Esophagus muscularis mucosa (tissue), 4 donors: ENCODE data around the gene GAS1. TPM values are rescaled to one million over a fixed set of nuclear protein-coding genes. Genes with fewer than 3 reads are reported as not detected.

ENCODE experiments used
- DNase-seq: peaks from one replicate; pipeline ENCODE4 v3.0.0-alpha.2; 2017; ENCODE audit errors: extremely low spot score
- H3K27ac ChIP-seq, 4 donors: fragments of 200-600 bp; sonication (generic); replicated peaks in 1 of 4; 1 replicate in 3 of 4; 2 replicates in 1 of 4; pipeline ENCODE4 v1.5.1; 2016 to 2019; ENCODE audit warnings: mild to moderate bottlenecking in 1 of 4
- H3K27me3 ChIP-seq, 4 donors: fragments of 200-600 bp; sonication (generic); one replicate each; pipeline versions ENCODE4 v1.5.1 to v1.6.0; 2016 to 2019
- H3K36me3 ChIP-seq, 4 donors: fragments of 200-600 bp; sonication (generic); one replicate each; pipeline ENCODE4 v1.5.1; 2016 to 2019
- H3K4me1 ChIP-seq, 4 donors: fragments of 200-600 bp; sonication (generic); one replicate each; pipeline ENCODE4 v1.5.1; 2016 to 2019
- H3K4me3 ChIP-seq, 4 donors: fragments of 200-600 bp; sonication (generic); 1 replicate in 2 of 4; 2 replicates in 2 of 4; pipeline ENCODE4 v1.5.1; 2016 to 2019; ENCODE audit warnings: mild to moderate bottlenecking in 4 of 4, moderate library complexity in 1 of 4
- H3K9me3 ChIP-seq, 4 donors: fragments of 200-600 bp; sonication (generic); 1 replicate in 3 of 4; 2 replicates in 1 of 4; pipeline ENCODE4 v1.5.1; 2016 to 2019
- CTCF ChIP-seq, 3 experiments: fragments of 200-600 bp in 2 of 3; fragments of 450-650 bp in 1 of 3; sonication (generic) in 2 of 3; IDR thresholded peaks; one replicate each; pipeline ENCODE4 v1.5.1; 2017 to 2019; ENCODE audit warnings: antibody characterized with exemption in 3 of 3, mild to moderate bottlenecking in 2 of 3, moderate library complexity in 1 of 3
- EP300 ChIP-seq: sonication (generic); formaldehyde crosslinking; IDR thresholded peaks from one replicate; pipeline ENCODE4 v1.6.1; 2017; ENCODE audit warnings: antibody characterized with exemption
- POLR2A ChIP-seq: fragments of 450-650 bp; IDR thresholded peaks from one replicate; pipeline ENCODE4 v1.6.1; 2017; ENCODE audit warnings: antibody characterized with exemption, moderate library complexity, mild to moderate bottlenecking, low read depth
- POLR2AphosphoS5 ChIP-seq, 2 donors: sonication (generic); formaldehyde crosslinking; IDR thresholded peaks; one replicate each; pipeline ENCODE4 v1.6.1; 2017; ENCODE audit warnings: antibody characterized with exemption in 2 of 2
- WGBS: methylation state at CpG from one replicate; pipeline ENCODE4 v1.1.5; 2018; 5-methylcytosine and 5-hydroxymethylcytosine counted together
- intact Hi-C: fragments of 100-400 bp; cut with DNase I; formaldehyde crosslinking; loops from one replicate; pipeline ENCODE4 v1.15.1; 2023
- total RNA-seq, 4 donors: library from RNA; depleted of rRNA; stranded (reverse); fragments of >200 nt; gene quantifications; one replicate each; pipeline versions ENCODE4 v1.1.0 to v1.2.1, GENCODE V29; 2016

Gene GAS1
- total RNA-seq, 4 donors from 2014 or later = 47.4 to 152 (median 86.5) TPM

GRCh38 chr9:86977205-86977835 is 30.0 kb upstream of the GAS1 start:
- no peaks in the 10 kb centered on the region for H3K9me3 ChIP-seq
- 82% methylated on average over 4 of the region's 4 CpGs for WGBS
- intact Hi-C loops = no loop called here
- H3K27me3 ChIP-seq = no peaks in the 10 kb centered on the region
- H3K36me3 ChIP-seq = no peaks in the 10 kb centered on the region
- no peak overlapping the region for H3K4me3 ChIP-seq
- H3K27ac ChIP-seq = no peak overlapping the region
- TF ChIP-seq CTCF (IDR thresholded peaks at IDR 0.05) (no peak), EP300 (no peak), POLR2A (no peak), POLR2AphosphoS5 (IDR thresholded peaks at IDR 0.05) (no peak)
- no peak for DNase-seq
- peaks cover 0 to 16% (median 16%) of the 10 kb centered on the region in 4 donors for H3K4me1 ChIP-seq

GRCh38 chr9:86975606-86976005 is 28.3 kb upstream of the GAS1 start:
- intact Hi-C loops = no loop called here
- Histone ChIP-seq H3K27ac (no peak overlapping the region), H3K4me1 (peaks cover 0 to 24% (median 16%) of the 10 kb centered on the region in 4 donors), H3K36me3 (no peaks in the 10 kb centered on the region), H3K9me3 (no peaks in the 10 kb centered on the region), H3K4me3 (no peak overlapping the region), H3K27me3 (no peaks in the 10 kb centered on the region)
- DNase-seq = no peak
- TF ChIP-seq POLR2A (no peak), CTCF (IDR thresholded peaks at IDR 0.05) (no peak), POLR2AphosphoS5 (IDR thresholded peaks at IDR 0.05) (no peak), EP300 (no peak)

- TF ChIP-seq POLR2A (no peak), POLR2AphosphoS5 (IDR thresholded peaks at IDR 0.05) (no peak)
- H3K27ac ChIP-seq = no peak overlapping the region
- no peaks in the 10 kb centered on the region for H3K36me3 ChIP-seq
- intact Hi-C loops = no loop called here
- H3K4me3 ChIP-seq = no peak overlapping the region
- DNase-seq = no peak
- 87% methylated on average over 2 of the region's 2 CpGs for WGBS
- no peaks in the 10 kb centered on the region for H3K9me3 ChIP-seq
- no peaks in the 10 kb centered on the region for H3K27me3 ChIP-seq
- H3K4me1 ChIP-seq = peaks cover 0 to 24% (median 16%) of the 10 kb centered on the region in 4 donors
Observed at GRCh38 chr9:86975036-86975435, 27.7 kb upstream of the GAS1 start.

GRCh38 chr9:86974421-86974820 is 27.1 kb upstream of the GAS1 start:
- H3K27ac ChIP-seq = no peak overlapping the region
- no peak for TF ChIP-seq EP300
- TF ChIP-seq POLR2A = no peak
- no peak for TF ChIP-seq POLR2AphosphoS5 (IDR thresholded peaks at IDR 0.05)
- no peak for TF ChIP-seq CTCF (IDR thresholded peaks at IDR 0.05)
- no peak overlapping the region for H3K4me3 ChIP-seq
- H3K27me3 ChIP-seq = no peaks in the 10 kb centered on the region
- 94% methylated on average over 2 of the region's 2 CpGs for WGBS
- no peaks in the 10 kb centered on the region for H3K9me3 ChIP-seq
- peaks cover 0 to 24% (median 16%) of the 10 kb centered on the region in 4 donors for H3K4me1 ChIP-seq
- no peaks in the 10 kb centered on the region for H3K36me3 ChIP-seq
- DNase-seq = no peak
- intact Hi-C loops = no loop called here

GRCh38 chr9:86971742-86972141 is 24.4 kb upstream of the GAS1 start:
- DNase-seq = no peak
- Histone ChIP-seq H3K27me3 (no peaks in the 10 kb centered on the region), H3K4me1 (peaks cover 0 to 29% (median 18%) of the 10 kb centered on the region in 4 donors), H3K36me3 (no peaks in the 10 kb centered on the region), H3K4me3 (no peak overlapping the region), H3K9me3 (no peaks in the 10 kb centered on the region), H3K27ac (no peak overlapping the region)
- intact Hi-C loops = no loop called here
- TF ChIP-seq EP300 = no peak
- no peak for TF ChIP-seq CTCF (IDR thresholded peaks at IDR 0.05)
- TF ChIP-seq POLR2A = no peak
- no peak for TF ChIP-seq POLR2AphosphoS5 (IDR thresholded peaks at IDR 0.05)
